H1 (cell line): ENCODE results near the gene CLCA1. TPM values are rescaled to one million over a fixed set of nuclear protein-coding genes. Genes with fewer than 3 reads are reported as not detected.

Experiments
- KDM4A ChIP-seq: IDR thresholded peaks from one replicate; pipeline ENCODE4 v1.7.1; 2012; ENCODE audit warnings: low read depth, mild to moderate bottlenecking, moderate library complexity, low read length, inconsistent platforms; ENCODE audit not compliant: severe bottlenecking
- NRF1 ChIP-seq: IDR thresholded peaks from 2 replicates; pipeline ENCODE4 v1.6.1; 2011; ENCODE audit warnings: mild to moderate bottlenecking, low read depth, low read length, improper control_type of control experiment
- POU5F1 ChIP-seq: IDR thresholded peaks from 2 replicates; pipeline ENCODE4 v1.6.1; 2011; ENCODE audit warnings: low read depth, mild to moderate bottlenecking, low read length, moderate library complexity
- SIN3A ChIP-seq, 2 experiments: IDR thresholded peaks in 1 of 2; conservative IDR thresholded peaks in 1 of 2; 2 replicates each; pipeline ENCODE4 v1.6.1; 2011 to 2012; ENCODE audit warnings: low read length in 2 of 2, improper control_type of control experiment in 1 of 2, low read depth in 1 of 2, mild to moderate bottlenecking in 1 of 2
- SIX5 ChIP-seq: IDR thresholded peaks from 2 replicates; pipeline ENCODE4 v1.6.1; 2011; ENCODE audit warnings: mild to moderate bottlenecking, low read depth, low read length
- SUZ12 ChIP-seq: fragments of 200-600 bp; sonication (generic); IDR thresholded peaks from 2 replicates; pipeline ENCODE4 v1.6.1; 2012; ENCODE audit warnings: mild to moderate bottlenecking, inconsistent platforms, low read length, moderate library complexity, mixed read lengths
- polyA plus RNA-seq, 7 experiments: library from polyadenylated mRNA; depleted of rRNA in 3 of 7; stranded (reverse) in 5 of 7; unstranded in 2 of 7; fragments of >200 nt in 5 of 7; fragments of 200-250 nt in 2 of 7; gene quantifications; 1 replicate in 5 of 7; 2 replicates in 1 of 7; 4 replicates in 1 of 7; pipeline versions ENCODE4 v1.2.1 to v1.2.3, GENCODE V29; 2011 to 2013; ENCODE audit warnings: missing spikeins in 2 of 7, mixed read lengths in 2 of 7
- total RNA-seq: library from RNA; stranded (reverse); fragmentation: NEBNext Ultra II Directional; extraction: Animal tissue kit (Norgen Biotek cat#: 25700); gene quantifications from 2 replicates; pipeline ENCODE4 v1.2.1, GENCODE V29; 2021
- TF ChIP-seq, protein P1 (sequence below): fragments of 300-600 bp; sonication (generic); IDR thresholded peaks from 2 replicates; pipeline ENCODE4 v1.7.1; 2012; ENCODE audit warnings: low read length, moderate library complexity, mild to moderate bottlenecking, inconsistent platforms; ENCODE audit not compliant: insufficient replicate concordance

The CLCA1 gene
- total and polyA plus RNA-seq, 2 of the 8 experiments (the other 6 are each of a cell fraction or from before 2014, with no cell fraction given): not detected

DNA sequence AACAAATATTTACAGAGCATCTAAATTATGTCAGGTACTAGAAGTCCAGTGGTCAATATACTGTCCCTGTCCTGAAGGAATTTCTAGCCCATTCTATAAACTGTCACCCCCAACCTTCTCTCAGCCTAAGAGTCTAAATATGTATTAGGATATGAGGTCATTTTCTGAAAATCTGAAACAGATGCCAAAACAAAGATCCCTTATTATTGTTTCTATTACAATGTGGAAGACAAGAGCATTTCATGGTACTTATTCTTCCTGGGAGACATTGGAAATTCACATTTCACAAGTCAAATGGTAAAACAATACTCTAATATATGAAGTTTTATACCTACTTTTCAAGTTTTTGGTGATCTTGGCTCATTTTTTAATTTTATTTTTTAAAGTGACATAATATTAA, 2.6 kb downstream of the CLCA1 start (continued):
- TF ChIP-seq, protein P1, sequence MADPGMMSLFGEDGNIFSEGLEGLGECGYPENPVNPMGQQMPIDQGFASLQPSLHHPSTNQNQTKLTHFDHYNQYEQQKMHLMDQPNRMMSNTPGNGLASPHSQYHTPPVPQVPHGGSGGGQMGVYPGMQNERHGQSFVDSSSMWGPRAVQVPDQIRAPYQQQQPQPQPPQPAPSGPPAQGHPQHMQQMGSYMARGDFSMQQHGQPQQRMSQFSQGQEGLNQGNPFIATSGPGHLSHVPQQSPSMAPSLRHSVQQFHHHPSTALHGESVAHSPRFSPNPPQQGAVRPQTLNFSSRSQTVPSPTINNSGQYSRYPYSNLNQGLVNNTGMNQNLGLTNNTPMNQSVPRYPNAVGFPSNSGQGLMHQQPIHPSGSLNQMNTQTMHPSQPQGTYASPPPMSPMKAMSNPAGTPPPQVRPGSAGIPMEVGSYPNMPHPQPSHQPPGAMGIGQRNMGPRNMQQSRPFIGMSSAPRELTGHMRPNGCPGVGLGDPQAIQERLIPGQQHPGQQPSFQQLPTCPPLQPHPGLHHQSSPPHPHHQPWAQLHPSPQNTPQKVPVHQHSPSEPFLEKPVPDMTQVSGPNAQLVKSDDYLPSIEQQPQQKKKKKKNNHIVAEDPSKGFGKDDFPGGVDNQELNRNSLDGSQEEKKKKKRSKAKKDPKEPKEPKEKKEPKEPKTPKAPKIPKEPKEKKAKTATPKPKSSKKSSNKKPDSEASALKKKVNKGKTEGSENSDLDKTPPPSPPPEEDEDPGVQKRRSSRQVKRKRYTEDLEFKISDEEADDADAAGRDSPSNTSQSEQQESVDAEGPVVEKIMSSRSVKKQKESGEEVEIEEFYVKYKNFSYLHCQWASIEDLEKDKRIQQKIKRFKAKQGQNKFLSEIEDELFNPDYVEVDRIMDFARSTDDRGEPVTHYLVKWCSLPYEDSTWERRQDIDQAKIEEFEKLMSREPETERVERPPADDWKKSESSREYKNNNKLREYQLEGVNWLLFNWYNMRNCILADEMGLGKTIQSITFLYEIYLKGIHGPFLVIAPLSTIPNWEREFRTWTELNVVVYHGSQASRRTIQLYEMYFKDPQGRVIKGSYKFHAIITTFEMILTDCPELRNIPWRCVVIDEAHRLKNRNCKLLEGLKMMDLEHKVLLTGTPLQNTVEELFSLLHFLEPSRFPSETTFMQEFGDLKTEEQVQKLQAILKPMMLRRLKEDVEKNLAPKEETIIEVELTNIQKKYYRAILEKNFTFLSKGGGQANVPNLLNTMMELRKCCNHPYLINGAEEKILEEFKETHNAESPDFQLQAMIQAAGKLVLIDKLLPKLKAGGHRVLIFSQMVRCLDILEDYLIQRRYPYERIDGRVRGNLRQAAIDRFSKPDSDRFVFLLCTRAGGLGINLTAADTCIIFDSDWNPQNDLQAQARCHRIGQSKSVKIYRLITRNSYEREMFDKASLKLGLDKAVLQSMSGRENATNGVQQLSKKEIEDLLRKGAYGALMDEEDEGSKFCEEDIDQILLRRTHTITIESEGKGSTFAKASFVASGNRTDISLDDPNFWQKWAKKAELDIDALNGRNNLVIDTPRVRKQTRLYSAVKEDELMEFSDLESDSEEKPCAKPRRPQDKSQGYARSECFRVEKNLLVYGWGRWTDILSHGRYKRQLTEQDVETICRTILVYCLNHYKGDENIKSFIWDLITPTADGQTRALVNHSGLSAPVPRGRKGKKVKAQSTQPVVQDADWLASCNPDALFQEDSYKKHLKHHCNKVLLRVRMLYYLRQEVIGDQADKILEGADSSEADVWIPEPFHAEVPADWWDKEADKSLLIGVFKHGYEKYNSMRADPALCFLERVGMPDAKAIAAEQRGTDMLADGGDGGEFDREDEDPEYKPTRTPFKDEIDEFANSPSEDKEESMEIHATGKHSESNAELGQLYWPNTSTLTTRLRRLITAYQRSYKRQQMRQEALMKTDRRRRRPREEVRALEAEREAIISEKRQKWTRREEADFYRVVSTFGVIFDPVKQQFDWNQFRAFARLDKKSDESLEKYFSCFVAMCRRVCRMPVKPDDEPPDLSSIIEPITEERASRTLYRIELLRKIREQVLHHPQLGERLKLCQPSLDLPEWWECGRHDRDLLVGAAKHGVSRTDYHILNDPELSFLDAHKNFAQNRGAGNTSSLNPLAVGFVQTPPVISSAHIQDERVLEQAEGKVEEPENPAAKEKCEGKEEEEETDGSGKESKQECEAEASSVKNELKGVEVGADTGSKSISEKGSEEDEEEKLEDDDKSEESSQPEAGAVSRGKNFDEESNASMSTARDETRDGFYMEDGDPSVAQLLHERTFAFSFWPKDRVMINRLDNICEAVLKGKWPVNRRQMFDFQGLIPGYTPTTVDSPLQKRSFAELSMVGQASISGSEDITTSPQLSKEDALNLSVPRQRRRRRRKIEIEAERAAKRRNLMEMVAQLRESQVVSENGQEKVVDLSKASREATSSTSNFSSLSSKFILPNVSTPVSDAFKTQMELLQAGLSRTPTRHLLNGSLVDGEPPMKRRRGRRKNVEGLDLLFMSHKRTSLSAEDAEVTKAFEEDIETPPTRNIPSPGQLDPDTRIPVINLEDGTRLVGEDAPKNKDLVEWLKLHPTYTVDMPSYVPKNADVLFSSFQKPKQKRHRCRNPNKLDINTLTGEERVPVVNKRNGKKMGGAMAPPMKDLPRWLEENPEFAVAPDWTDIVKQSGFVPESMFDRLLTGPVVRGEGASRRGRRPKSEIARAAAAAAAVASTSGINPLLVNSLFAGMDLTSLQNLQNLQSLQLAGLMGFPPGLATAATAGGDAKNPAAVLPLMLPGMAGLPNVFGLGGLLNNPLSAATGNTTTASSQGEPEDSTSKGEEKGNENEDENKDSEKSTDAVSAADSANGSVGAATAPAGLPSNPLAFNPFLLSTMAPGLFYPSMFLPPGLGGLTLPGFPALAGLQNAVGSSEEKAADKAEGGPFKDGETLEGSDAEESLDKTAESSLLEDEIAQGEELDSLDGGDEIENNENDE: no peak
- TF ChIP-seq KDM4A (no peak), NRF1 (no peak), SUZ12 (no peak), SIN3A (conservative IDR thresholded peaks at IDR 0.05 in 1 of 2, IDR thresholded peaks at IDR 0.05 in 1 of 2; ENCODE audit: low read depth in 1 of 2, low read length in 2 of 2) (no peak), POU5F1 (no peak), SIX5 (no peak)
